NCI-H1436 (cell line): ENCODE results near the gene DPYD.

Source experiments
- DNase-seq: peaks from one replicate; lab custom pipeline; 2025; lab: John Stamatoyannopoulos, UW

The DPYD gene

DNA sequence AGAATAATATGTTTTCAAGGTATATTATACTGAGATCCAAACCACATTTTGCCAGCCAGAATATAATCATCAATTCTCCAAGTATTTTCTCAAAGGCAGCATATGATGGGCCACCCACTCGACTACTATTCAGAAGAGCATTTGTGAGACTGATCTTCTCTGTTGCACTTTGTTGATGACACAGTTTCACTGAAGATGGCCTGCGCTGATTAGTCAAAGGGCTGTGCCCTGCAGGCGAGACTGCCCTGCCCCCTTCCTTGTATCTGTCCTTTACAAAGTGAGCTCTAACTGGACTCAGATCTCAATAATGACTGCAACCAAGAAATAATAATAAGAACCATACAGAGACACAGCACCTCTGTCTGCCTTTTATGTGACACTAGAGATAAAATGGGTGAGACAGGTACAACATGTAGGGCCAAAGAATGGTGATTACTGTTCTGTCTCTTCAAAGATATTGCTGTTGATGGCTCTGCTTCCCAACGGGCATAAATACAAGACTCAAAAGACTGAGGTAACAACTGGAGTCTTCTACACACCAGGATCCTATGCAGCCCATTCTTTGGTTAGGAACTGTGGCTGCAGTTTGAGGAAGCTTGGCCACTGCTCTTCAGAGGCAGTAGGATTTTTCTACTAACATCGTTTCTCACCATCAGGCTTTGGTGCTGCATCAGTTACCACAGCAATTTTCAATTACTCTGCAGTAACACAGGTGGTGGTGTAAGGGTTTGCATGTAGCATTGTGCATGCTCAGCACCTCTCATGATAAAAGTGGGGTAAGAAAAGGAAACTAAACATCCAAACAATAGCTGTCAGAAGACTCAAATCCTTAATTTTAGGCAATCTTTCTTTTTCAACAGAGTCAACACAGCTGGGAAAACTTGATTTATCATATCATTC, 718.1 kb downstream of the DPYD start:
- DNase-seq = no peak

DNA sequence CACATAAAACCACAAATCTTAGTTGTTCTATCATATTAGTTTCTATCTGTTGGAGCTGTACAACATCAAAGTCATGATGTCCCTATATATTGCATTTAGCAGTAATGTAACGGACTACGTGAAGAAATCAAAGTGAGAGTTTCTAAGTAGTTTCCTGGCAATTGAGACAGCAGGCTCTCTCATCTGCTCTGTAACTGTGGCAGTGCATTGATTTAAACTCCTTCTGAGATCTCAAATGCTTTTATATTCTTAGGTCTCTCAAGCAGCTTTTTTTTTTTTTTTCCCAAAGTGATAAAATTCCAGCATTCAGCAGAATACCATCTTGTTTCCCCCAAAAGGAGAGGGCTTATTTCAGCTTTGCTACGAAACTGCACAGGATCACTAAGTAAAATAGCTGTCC, 719.2 kb downstream of the DPYD start:
- no peak for DNase-seq

DNA sequence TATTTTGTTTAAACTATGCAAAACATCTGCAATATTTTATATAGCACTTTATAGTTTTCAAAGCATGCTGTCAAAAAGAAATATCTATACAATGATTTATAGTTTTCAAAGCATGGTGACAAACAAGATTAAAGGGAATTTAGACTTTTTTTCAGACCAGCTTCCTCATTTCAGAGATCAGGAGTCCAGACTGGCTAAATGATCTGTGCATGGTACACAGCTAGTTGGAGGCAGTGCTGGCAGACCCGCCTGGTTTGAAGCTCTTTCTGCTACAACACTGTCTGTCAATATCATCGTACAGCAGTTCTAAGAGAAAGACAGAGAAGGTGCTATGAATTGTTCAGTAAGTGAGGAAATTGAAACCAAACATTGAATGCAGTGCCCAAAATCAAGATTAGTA, 720.2 kb downstream of the DPYD start:
- no peak for DNase-seq

DNA sequence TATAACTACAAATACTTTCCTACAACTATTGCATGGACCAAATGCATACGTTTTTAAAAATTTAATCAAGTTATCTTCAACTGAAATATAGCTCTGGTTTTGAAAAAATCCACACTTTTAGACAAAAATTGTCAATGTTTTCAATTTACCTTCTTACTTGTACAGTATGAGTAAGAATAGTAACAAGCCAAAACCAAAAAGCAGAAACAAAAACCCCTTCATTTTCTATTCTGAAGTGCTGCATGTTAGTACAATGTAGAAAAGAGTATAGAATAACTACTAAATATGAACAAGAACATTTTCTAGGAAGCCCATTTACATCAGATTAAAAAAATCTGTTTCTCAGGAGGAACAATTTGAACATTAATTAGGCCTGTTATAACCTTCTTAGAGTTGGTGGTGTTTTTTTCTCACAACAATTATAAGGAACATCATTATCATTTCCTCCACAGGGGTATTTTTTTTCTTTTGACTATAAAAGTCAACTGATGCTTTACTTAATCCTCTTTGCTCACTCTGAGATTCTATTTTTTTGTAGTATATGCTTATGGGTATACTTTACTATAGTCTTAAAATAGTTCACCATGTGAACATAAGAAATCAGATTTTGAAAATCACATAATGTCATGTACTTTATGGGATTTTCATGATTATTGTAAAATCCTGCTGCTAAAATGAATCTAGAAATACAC, 723.9 kb downstream of the DPYD start:
- no peak for DNase-seq

DNA sequence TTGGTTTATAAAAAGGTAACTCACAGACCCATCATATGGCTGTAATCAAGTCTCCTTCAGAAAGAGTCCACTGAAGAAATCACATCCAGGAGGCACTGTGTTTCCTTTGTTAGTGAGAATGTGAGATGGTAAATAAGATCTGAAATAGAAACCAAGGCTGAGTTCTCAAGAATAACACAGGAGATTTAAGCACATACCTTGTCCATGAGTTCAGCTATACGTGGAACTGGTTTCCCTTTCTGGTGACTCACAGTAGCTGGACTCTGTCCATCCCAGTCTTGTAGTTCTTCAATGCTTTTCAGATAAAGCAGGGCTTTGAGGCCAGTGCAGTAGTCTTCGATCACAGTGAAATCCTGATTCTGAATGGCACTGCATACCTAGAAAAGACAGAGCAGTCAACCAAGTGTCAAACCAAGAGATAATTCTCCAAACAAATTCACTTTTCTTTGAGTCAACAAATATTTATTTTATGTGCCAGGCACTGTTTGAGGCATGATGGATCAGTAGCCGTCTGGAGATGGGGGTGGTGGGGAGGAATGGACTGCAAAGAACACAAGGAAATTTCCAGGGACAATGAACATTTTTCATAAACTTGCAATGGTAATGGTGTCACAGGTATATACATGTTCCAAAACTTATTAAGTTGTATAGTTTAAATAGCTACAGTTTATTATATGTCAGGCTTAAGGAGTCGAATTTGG, 727.8 kb downstream of the DPYD start:
- DNase-seq = no peak

DNA sequence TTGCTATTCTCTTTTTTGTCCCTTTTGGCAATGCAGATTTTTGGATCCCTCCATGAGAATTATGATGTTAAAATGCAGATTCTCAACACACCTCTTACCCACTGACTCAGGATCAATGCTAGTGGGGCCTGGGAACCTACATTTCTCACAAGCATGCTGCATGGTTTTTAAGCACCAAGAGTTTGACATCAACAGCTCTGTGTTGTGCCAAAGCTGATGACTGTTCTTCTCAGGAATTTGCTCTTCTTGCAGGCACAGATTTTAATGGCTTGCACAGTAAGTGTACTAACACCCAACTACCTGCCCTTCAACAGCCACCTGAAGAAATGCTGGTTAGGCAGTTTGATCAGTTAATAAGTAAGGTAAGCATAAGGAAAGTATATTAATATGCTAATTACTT, 730.5 kb downstream of the DPYD start:
- no peak for DNase-seq

DNA sequence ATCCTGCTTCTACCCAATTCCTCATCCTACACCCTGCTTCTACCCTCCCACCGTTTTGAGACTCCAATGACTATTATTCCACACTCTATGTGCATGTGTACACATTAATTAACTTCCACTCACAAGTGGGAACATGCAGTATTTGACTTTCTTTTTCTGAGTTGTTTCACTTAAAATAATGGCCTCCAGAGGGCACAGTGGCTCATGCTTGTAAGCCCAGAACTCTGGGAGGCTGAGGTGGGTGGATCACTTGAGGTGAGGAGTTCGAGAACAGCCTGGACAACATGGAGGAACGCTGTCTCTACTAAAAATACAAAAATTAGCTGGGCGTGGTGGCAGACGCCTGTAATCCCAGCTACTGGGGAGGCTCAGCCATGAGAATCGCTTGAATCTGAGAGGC, 734.5 kb downstream of the DPYD start:
- no peak for DNase-seq

DNA sequence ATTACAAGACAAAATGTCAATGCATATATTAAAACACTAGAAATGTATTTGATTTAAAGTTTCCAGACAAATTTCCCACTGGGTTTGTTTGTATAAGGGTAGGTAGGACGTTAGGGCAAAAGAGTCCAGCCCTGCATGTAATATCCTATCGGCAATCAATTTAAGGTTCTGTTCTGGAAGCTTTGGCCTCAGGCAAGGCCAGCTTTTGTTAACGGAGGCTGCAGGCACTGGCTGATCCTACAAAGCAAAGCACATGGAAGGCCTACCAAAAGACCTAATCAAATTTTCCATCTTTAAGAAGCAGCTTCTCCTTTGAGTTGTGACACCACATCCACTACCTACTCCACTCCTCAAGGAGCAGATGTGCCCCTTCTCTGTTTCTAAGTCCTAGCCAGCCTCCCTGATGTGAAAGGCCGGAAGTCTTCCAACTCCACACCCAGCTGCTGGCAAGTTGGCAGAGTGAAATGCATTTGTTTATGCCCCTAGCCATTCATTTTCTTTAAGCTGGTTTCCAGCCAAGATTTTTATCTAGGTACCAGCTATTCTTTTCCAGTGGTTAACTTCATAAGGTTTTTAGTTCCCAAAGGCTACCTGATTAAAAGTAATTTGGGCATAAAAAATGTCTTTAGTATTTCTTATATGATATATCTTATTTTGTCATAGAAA, 746.7 kb downstream of the DPYD start:
- no peak for DNase-seq

DNA sequence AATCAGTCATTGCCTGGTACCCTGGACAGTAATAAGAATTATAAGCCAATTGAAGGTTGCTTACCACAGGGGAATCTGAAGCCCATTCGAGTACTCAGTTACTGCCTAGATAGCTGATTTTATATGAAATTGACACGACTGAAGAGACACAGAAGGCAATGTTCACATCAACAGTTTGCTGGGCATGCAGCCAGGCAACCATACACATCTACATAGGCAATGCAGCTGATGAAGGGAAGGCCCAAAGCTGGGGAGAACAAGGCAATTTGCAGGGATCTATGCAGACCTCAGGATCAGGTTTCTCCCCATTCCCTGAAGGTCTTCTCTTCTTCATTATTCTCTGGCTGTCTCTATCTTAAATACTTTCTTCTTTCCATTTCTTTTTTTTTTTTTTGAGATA, 750.5 kb downstream of the DPYD start:
- DNase-seq = no peak

DNA sequence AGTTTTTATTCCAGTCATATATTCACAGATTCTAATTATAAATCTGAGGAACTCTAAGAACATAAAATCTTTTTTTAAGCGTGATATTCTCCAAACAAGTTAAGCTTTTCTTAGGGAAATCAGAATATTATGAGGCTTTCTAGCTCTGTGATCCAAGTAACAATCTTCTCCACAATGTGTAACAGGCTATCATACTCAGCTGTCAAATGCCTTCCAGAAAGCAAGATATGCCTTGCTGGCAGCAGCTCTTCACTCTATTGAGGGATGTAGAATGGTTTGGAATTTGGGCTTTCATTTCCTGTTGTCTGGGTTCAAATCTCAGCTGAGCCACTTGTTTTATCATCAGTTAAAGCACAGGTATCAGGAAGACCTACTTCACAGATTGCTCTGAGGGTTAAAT, 752.8 kb downstream of the DPYD start:
- DNase-seq = no peak

DNA sequence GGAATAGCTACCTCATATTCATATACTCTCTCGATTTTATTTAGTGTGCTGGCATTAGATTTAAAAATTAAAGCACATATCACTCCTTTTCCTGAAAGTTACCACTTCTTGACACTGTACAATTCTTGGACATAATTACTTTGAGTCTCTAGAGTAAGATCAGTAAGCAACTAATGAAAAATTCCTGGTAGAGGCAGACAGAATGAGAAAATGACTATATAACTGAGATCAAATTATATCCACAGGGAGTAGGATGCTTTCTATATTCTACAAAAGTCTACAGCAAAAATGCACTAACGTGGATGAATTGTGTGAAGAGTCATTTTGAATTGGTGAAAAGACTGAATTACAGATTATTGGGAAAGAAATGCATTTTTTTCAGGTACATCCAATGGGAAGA, 753.6 kb downstream of the DPYD start:
- DNase-seq = no peak

DNA sequence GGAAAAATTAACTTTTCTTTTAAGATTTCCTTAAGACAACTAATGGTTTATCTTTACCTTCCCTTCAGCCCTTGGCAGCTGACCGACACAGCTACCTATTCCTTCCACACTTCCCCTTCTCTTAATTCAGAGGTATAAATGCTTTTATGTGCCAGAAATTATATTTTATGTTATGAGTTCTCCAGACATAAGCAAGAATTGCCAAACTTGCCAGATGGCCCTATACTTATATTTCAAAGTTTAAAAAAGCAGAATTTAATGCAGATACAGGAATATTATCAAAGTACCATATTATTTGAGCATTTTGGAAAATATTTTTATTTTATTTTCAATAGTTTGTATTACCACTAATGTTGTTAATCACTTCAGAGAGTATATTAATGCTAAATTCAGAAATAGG, 754.2 kb downstream of the DPYD start:
- no peak for DNase-seq

DNA sequence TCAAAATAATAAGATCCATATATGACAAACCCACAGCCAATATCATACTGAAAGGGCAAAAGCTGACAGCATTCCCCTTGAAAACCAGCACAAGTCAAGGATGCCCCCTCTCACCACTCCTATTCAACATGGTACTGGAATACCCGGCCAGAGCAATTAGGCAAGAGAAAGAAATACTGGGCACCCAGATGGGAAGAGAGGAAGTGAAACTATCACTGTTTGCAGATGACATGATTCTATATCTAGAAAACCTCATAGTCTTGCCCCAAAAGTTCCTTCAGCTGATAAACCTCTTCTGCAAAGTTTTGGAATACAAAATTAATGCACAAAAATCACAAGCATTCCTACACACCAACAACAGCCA, 756.6 kb downstream of the DPYD start:
- DNase-seq = no peak

DNA sequence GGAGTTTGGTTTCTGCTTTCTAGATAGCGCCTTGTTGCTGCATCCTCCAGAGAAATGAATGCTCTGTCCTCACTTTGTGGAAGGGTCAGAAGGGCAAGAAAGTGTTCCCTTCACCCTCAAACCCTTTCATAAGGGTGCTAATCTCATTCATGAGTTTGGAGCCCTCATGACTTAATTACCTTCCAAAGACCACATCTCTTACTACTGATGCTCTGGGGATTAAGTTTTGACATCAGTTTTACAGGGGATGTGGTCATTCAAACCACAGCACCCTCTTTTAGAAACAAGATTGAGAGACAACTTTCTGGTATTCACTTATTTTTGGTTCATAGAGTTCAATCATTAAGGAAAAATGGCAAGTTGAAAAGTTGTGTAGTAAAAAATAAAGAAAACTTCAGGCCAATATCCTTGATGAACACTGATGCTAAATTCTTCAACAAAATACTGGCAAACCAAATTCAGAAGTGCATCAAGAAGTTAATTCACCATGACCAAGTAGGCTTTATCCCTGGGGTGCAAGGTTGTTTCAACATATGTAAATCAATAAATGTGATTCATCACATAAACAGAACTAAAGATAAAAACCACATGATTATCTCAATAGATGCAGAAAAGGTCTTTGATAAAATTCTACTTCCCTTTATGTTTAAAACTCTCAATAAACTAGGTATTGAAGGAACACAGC, 757.1 kb downstream of the DPYD start:
- no peak for DNase-seq

DNA sequence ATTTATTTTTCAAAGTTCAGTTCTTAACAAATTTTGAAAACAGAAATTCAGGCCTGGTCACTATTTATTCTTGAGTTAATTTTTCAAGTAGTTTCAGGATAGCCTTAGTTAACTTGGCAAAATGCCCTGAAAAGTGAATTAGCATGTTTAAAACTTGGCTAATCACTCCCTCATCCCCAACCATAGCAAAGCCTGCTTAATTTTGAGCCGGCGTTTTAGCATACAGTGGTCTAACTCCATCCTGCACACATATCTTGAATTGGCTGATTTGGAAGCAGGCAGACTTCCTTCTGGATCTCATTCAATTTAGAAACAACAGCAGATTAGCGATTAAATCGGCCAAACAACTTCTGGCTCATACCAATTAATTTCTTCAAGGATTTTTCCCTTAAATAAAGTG, 760.0 kb downstream of the DPYD start:
- no peak for DNase-seq

DNA sequence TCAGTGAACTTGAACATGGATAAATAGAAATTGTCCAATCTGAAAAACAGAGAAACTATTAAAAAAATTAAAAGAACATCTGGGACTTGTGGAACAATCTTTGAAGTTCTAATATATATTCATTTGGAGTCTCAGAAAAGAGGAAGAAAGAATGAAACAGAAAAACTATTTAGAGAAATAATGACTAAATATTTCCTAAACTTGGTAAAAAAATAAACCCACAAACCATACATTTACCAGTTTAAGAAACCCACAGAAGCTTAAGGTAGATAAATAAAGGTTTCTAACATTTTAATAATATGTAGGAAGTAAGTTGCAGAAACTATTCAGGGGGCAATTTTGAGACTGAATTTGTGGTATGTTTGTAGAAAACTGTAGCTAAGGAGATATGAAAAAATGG, 761.5 kb downstream of the DPYD start:
- DNase-seq = no peak

DNA sequence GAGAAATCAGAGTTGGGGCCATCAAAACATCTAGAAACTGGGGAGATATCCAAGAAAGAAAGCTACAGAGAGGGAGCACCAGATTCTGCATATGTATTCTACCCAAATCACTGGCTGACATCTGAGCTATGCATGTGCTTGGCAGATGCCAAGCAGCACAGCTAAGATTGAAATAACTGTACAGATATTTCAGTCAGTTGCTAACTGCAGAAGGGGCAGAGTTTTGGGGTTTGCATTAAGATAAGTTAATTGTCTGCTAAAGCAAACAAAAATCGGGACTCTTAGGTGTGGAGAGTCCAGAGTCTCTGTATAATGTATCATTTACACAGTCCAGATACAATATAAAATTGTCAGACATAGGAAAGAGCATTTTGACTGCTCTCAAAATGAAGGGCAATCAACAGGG, 762.1 kb downstream of the DPYD start:
- DNase-seq = no peak

DNA sequence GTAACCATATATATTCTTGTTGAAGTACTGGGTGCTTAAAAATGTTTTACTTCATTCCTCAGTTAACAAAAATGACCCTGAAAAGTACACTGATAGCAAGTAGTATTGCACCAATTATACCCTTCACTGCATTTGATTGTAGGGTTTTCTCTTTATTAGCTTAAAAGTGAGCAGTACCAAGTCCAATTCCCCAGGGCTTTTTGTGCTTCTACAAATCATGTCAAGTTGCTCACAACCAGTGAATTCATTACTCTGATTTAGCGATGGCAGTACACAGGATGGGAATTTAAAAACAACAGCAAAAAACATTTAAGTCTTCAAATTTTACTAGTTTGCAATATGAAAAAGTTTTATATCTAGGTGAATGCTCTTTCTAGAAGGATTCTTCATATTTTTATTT, 762.8 kb downstream of the DPYD start:
- no peak for DNase-seq

DNA sequence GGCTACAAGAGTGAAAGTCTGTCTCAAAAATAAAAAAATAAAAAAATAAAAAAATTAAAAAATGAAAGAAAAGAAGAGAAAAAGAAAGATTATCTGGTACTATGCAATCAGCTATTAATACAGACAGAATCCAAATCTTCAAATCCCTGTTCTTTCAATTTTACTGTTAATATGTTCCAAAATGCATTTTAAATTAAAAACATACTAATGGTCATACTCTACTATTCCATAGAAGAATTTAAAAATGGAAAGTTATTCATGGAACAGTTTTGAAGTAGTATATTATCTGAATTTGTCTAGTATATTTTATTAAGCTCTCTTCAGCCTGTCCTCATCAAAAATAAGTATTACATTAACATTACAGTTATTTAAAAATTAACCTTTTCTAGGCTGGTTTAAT, 769.2 kb downstream of the DPYD start:
- DNase-seq = no peak

DNA sequence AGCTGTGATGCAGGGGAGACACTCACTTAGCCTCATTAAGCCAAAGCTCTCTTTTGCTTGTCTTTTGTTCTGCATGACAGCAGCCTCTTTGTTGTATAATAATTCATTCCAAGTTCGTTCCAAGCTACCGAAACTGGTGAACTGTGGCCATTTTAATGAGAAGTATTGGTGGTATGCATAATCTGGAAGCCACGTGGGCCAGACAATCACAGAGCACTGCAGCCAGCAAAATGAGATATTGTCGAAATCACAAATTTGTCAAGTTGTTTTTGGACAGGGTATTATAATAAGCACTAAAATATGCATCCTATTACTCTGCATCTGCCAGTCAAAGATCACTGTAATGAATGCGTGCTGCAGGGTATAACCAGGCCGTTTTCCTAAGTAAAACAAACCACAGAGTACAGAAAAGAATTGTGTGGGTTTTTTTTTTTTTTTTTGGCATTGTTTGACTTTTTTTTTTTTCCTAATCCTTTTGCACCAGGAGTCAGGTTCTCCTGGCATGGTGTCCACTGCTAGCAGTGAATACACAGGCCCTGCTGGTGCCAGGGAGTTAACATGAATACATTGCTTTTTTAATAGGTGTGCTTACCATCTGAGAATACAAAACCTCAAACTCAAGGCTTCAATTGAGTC, 775.4 kb downstream of the DPYD start:
- peak; percentile 10 for DNase-seq

DNA sequence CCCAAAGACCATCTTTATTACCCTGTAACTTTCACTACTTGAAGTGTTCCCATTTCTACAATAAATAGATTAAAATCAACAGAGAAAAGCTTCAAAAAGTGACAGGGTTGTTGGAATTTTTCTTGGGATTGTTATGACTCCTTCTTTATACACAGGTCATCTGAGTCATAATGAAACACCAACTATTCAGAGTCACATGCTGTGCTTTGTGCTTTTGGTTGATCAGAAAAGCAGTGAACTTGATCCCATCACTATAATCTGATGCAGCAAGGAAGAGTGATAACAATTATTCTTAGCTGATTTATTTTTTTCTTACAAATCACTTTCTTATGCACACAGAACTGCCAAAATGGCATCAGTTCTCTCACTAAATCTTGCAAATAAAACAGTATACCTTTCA, 776.3 kb downstream of the DPYD start:
- DNase-seq = no peak
